ENCODE results near the gene ARSI.

Gene ARSI

GRCh38 chr5:150327139-150327538 lies 24.4 kb upstream of the ARSI start:
- FAIRE-seq (no peak), DNase-seq (ENCODE audit: insufficient read length, low spot score) (no peak)

- DNase-seq (ENCODE audit: insufficient read length, low spot score) (no peak), FAIRE-seq (no peak)
Measured at GRCh38 chr5:150326707-150327106, 24.0 kb upstream of the ARSI start.

- no peak for FAIRE-seq
- no peak for DNase-seq (ENCODE audit: insufficient read length, low spot score)
Measured at GRCh38 chr5:150325426-150325825, 22.7 kb upstream of the ARSI start.

- no peak for FAIRE-seq
- no peak for DNase-seq (ENCODE audit: insufficient read length, low spot score)
Measured at GRCh38 chr5:150323819-150324218, 21.1 kb upstream of the ARSI start.

- DNase-seq (ENCODE audit: insufficient read length, low spot score) (no peak), FAIRE-seq (no peak)
Measured at GRCh38 chr5:150323092-150323491, 20.4 kb upstream of the ARSI start.

- DNase-seq (ENCODE audit: insufficient read length, low spot score) (no peak), FAIRE-seq (no peak)
Measured at GRCh38 chr5:150322202-150322601, 19.5 kb upstream of the ARSI start.

GRCh38 chr5:150321784-150322183 lies 19.1 kb upstream of the ARSI start:
- no peak for FAIRE-seq
- DNase-seq (ENCODE audit: insufficient read length, low spot score) = no peak

GRCh38 chr5:150321211-150321610 lies 18.5 kb upstream of the ARSI start:
- DNase-seq (ENCODE audit: insufficient read length, low spot score) (no peak), FAIRE-seq (no peak)

- FAIRE-seq (no peak), DNase-seq (ENCODE audit: insufficient read length, low spot score) (peak; percentile 68)
Measured at GRCh38 chr5:150320044-150320613, 17.4 kb upstream of the ARSI start.

- no peak for FAIRE-seq
Measured at GRCh38 chr5:150319484-150319790, 16.7 kb upstream of the ARSI start.

GRCh38 chr5:150318613-150319483 lies 16.1 kb upstream of the ARSI start:
- FAIRE-seq = no peak
- no peak for DNase-seq (ENCODE audit: insufficient read length, low spot score)

More at GRCh38 chr5:150319484-150319790, 16.7 kb upstream of the ARSI start:
- DNase-seq (ENCODE audit: insufficient read length, low spot score) = no peak

- FAIRE-seq (peak; percentile 99), DNase-seq (ENCODE audit: insufficient read length, low spot score) (peak; percentile 95)
Measured at GRCh38 chr5:150317048-150318003, 14.6 kb upstream of the ARSI start.

- FAIRE-seq = no peak
- DNase-seq (ENCODE audit: insufficient read length, low spot score) = no peak
Measured at GRCh38 chr5:150316320-150316719, 13.6 kb upstream of the ARSI start.

GRCh38 chr5:150315245-150315644 lies 12.5 kb upstream of the ARSI start:
- FAIRE-seq (no peak), DNase-seq (ENCODE audit: insufficient read length, low spot score) (no peak)

- DNase-seq (ENCODE audit: insufficient read length, low spot score) = no peak
- FAIRE-seq = no peak
Measured at GRCh38 chr5:150313921-150314716, 11.4 kb upstream of the ARSI start.

GRCh38 chr5:150313501-150313900 lies 10.8 kb upstream of the ARSI start:
- FAIRE-seq (no peak), DNase-seq (ENCODE audit: insufficient read length, low spot score) (no peak)

GRCh38 chr5:150312518-150312917 lies 9.8 kb upstream of the ARSI start:
- DNase-seq (ENCODE audit: insufficient read length, low spot score) (no peak), FAIRE-seq (no peak)

- no peak for FAIRE-seq
- DNase-seq (ENCODE audit: insufficient read length, low spot score) = no peak
Measured at GRCh38 chr5:150311015-150311692, 8.4 kb upstream of the ARSI start.

- FAIRE-seq = no peak
- DNase-seq (ENCODE audit: insufficient read length, low spot score) = no peak
Measured at GRCh38 chr5:150310246-150310645, 7.5 kb upstream of the ARSI start.

- FAIRE-seq = no peak
Measured at GRCh38 chr5:150309886-150310239, 7.2 kb upstream of the ARSI start.

More at GRCh38 chr5:150309886-150310239, 7.2 kb upstream of the ARSI start:
- DNase-seq (ENCODE audit: insufficient read length, low spot score) = no peak

Measured in HTR-8/SVneo (cell line).